HTERT RPE-1 (cell line): ENCODE measurements around the gene IL17B.

Experiments
- in situ Hi-C: fragments of 300-500 bp; cut with MboI; formaldehyde crosslinking; loops from 4 replicates; pipeline ENCODE4 v1.14.3; 2020; ENCODE audit warnings: low sequenced_read_pairs

Gene IL17B

GRCh38 chr5:149381261-149381985 lies 2.3 kb upstream of the IL17B start:
- in situ Hi-C loops, result no loop called here

GRCh38 chr5:149380466-149381121 lies 1.5 kb upstream of the IL17B start:
- in situ Hi-C loops, result no loop called here

- in situ Hi-C loops, result no loop called here
These were observed 804 bp upstream of the IL17B start for GRCh38 chr5:149379818-149380374.

- in situ Hi-C loops, result no loop called here
These were observed 761 bp downstream of the IL17B start for GRCh38 chr5:149378241-149378820.

- in situ Hi-C loops, result no loop called here
These were observed 2.2 kb downstream of the IL17B start for GRCh38 chr5:149376711-149377447.

- in situ Hi-C loops, result no loop called here
These were observed 3.0 kb downstream of the IL17B start for GRCh38 chr5:149376104-149376503.

GRCh38 chr5:149375434-149375833 lies 3.7 kb downstream of the IL17B start:
- in situ Hi-C loops, result no loop called here

- in situ Hi-C loops, result no loop called here
These were observed 4.3 kb downstream of the IL17B start for GRCh38 chr5:149374801-149375200.

GRCh38 chr5:149374303-149374702 lies 4.8 kb downstream of the IL17B start:
- in situ Hi-C loops, result no loop called here

GRCh38 chr5:149372932-149373331 lies 6.2 kb downstream of the IL17B start:
- in situ Hi-C loops, result no loop called here

GRCh38 chr5:149372076-149372795 lies 6.9 kb downstream of the IL17B start:
- in situ Hi-C loops, result no loop called here

GRCh38 chr5:149371296-149371962 lies 7.7 kb downstream of the IL17B start:
- in situ Hi-C loops, result no loop called here

GRCh38 chr5:149370878-149371277 lies 8.2 kb downstream of the IL17B start:
- in situ Hi-C loops, result no loop called here

- in situ Hi-C loops, result no loop called here
These were observed 11.0 kb downstream of the IL17B start for GRCh38 chr5:149367972-149368645.

GRCh38 chr5:149367249-149367971 lies 11.7 kb downstream of the IL17B start:
- in situ Hi-C loops, result no loop called here

GRCh38 chr5:149366169-149366729 lies 12.8 kb downstream of the IL17B start:
- in situ Hi-C loops, result no loop called here

- in situ Hi-C loops, result no loop called here
These were observed 13.7 kb downstream of the IL17B start for GRCh38 chr5:149365418-149365817.

- in situ Hi-C loops, result no loop called here
These were observed 14.4 kb downstream of the IL17B start for GRCh38 chr5:149364719-149365118.
